Ishikawa (cell line): Measurements from ENCODE around the gene MKLN1.

Experiments used
- CEBPB ChIP-seq: IDR thresholded peaks from 2 replicates; pipeline ENCODE4 v1.6.1; 2012
- CREB1 ChIP-seq: IDR thresholded peaks from 2 replicates; pipeline ENCODE4 v1.6.1; 2012; ENCODE audit warnings: low read depth
- EP300 ChIP-seq: IDR thresholded peaks from 2 replicates; pipeline ENCODE4 v1.6.1; 2012; ENCODE audit warnings: borderline replicate concordance
- NFIC ChIP-seq: IDR thresholded peaks from 2 replicates; pipeline ENCODE4 v1.6.1; 2012
- RAD21 ChIP-seq: IDR thresholded peaks from 2 replicates; pipeline ENCODE4 v1.6.1; 2012; ENCODE audit warnings: low read depth
- TAF1 ChIP-seq: IDR thresholded peaks from 2 replicates; pipeline ENCODE4 v1.6.1; 2012; ENCODE audit warnings: low read depth, mild to moderate bottlenecking
- TCF12 ChIP-seq: IDR thresholded peaks from 2 replicates; pipeline ENCODE4 v1.6.1; 2012; ENCODE audit warnings: low read depth
- YY1 ChIP-seq: IDR thresholded peaks from 2 replicates; pipeline ENCODE4 v1.6.1; 2012; ENCODE audit warnings: low read depth
- TF ChIP-seq, protein P1 (sequence below): IDR thresholded peaks from 2 replicates; pipeline ENCODE4 v1.6.1; 2012; ENCODE audit warnings: low read depth, mild to moderate bottlenecking

GRCh38 chr7:131328377-131329175 lies 900 bp downstream of the MKLN1 start:
- TF ChIP-seq, protein P1, sequence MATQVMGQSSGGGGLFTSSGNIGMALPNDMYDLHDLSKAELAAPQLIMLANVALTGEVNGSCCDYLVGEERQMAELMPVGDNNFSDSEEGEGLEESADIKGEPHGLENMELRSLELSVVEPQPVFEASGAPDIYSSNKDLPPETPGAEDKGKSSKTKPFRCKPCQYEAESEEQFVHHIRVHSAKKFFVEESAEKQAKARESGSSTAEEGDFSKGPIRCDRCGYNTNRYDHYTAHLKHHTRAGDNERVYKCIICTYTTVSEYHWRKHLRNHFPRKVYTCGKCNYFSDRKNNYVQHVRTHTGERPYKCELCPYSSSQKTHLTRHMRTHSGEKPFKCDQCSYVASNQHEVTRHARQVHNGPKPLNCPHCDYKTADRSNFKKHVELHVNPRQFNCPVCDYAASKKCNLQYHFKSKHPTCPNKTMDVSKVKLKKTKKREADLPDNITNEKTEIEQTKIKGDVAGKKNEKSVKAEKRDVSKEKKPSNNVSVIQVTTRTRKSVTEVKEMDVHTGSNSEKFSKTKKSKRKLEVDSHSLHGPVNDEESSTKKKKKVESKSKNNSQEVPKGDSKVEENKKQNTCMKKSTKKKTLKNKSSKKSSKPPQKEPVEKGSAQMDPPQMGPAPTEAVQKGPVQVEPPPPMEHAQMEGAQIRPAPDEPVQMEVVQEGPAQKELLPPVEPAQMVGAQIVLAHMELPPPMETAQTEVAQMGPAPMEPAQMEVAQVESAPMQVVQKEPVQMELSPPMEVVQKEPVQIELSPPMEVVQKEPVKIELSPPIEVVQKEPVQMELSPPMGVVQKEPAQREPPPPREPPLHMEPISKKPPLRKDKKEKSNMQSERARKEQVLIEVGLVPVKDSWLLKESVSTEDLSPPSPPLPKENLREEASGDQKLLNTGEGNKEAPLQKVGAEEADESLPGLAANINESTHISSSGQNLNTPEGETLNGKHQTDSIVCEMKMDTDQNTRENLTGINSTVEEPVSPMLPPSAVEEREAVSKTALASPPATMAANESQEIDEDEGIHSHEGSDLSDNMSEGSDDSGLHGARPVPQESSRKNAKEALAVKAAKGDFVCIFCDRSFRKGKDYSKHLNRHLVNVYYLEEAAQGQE = no peak
- no peak for TF ChIP-seq CEBPB
- no peak for TF ChIP-seq TAF1
- no peak for TF ChIP-seq EP300
- TF ChIP-seq NFIC = no peak
- no peak for TF ChIP-seq RAD21
- no peak for TF ChIP-seq TCF12
- no peak for TF ChIP-seq CREB1
- no peak for TF ChIP-seq YY1
